Panc1 (cell line): ENCODE measurements around the gene LTN1. TPM values are rescaled to one million over a fixed set of nuclear protein-coding genes. Genes with fewer than 3 reads are reported as not detected.

Experiments
- ATAC-seq: fragments of 200-7000 bp; cut with Tn5 transposase; 2 replicates; pipeline ENCODE4 v1.9.1; 2020; ENCODE audit warnings: mild to moderate bottlenecking, moderate library complexity
- BruUV-seq: library from RNA; stranded (reverse); fragments of 400-500 nt; replicated peaks from 2 replicates; lab custom pipeline; 2021; lab: Mats Ljungman, UMichigan
- CTCF ChIA-PET: fragments of 300-600 bp; sonication (Branson Sonifier 250); formaldehyde crosslinking; loops from one replicate; lab custom pipeline; 2022; ENCODE audit warnings: antibody characterized with exemption; lab: Charles Lee
- POLR2A ChIA-PET: fragments of 300-600 bp; sonication (Branson Sonifier 250); formaldehyde crosslinking; loops from one replicate; lab custom pipeline; 2022; ENCODE audit warnings: antibody characterized with exemption; lab: Charles Lee
- DNase-seq: peaks from one replicate; pipeline ENCODE4 v3.0.0-alpha.2; 2010; ENCODE audit warnings: low read depth, low spot score
- H3K27ac ChIP-seq: 2 replicates; pipeline ENCODE4 v1.5.1; 2011; ENCODE audit warnings: mild to moderate bottlenecking, low read length, inconsistent platforms
- H3K27me3 ChIP-seq: fragments of 200-500 bp; sonication (Bioruptor generic); 2 replicates; pipeline ENCODE4 v1.6.0; 2014; ENCODE audit warnings: low read length, inconsistent platforms; ENCODE audit not compliant: control insufficient read depth, insufficient read depth
- H3K36me3 ChIP-seq: fragments of 200-500 bp; sonication (Bioruptor generic); 2 replicates; pipeline ENCODE4 v1.5.1; 2014; ENCODE audit warnings: inconsistent platforms, mild to moderate bottlenecking, low read length, moderate library complexity; ENCODE audit not compliant: control insufficient read depth, insufficient read depth
- H3K4me1 ChIP-seq: 2 replicates; pipeline ENCODE4 v1.5.1; 2011; ENCODE audit warnings: inconsistent platforms, mild to moderate bottlenecking, low read length, moderate library complexity; ENCODE audit not compliant: control insufficient read depth, insufficient read depth
- H3K4me3 ChIP-seq, 2 experiments: 2 replicates each; pipeline ENCODE4 v1.5.1; 2011 to 2012; ENCODE audit warnings: low read depth in 2 of 2, low read length in 2 of 2, mild to moderate bottlenecking in 2 of 2, inconsistent platforms in 1 of 2, moderate library complexity in 1 of 2
- H3K9me3 ChIP-seq: fragments of 200-500 bp; sonication (Bioruptor generic); 2 replicates; pipeline ENCODE4 v1.5.1; 2014; ENCODE audit warnings: low read depth, mild to moderate bottlenecking, inconsistent platforms, low read length, moderate library complexity; ENCODE audit not compliant: control insufficient read depth, insufficient read depth
- POLR2AphosphoS5 ChIP-seq: IDR thresholded peaks from 2 replicates; pipeline ENCODE4 v1.6.1; 2012; ENCODE audit warnings: mild to moderate bottlenecking, low read depth, low read length, moderate library complexity
- in situ Hi-C: cut with HindIII; loops from 2 replicates; pipeline ENCODE4 v1.10.0; 2016; ENCODE audit warnings: low sequenced_read_pairs, low pct_unique_long_range_greater_than_20kb
- intact Hi-C: fragments of 100-400 bp; cut with micrococcal nuclease; formaldehyde crosslinking; loops from one replicate; pipeline ENCODE4 v1.10.0; 2022; ENCODE audit not compliant: unreplicated experiment
- total RNA-seq: library from RNA; stranded (reverse); gene quantifications from one replicate; pipeline ENCODE4 v1.2.1, GENCODE V29; 2021; ENCODE audit not compliant: unreplicated experiment
- TF ChIP-seq, protein P1 (sequence below), 2 experiments: IDR thresholded peaks; 2 replicates each; pipeline ENCODE4 v1.6.1; 2011 to 2012; ENCODE audit warnings: low read depth in 2 of 2, control low read depth in 1 of 2, low read length in 1 of 2, mild to moderate bottlenecking in 1 of 2, moderate library complexity in 1 of 2; ENCODE audit not compliant: insufficient read depth in 1 of 2

LTN1 gene
- total RNA-seq, 1 experiment from 2014 or later: 19.7 TPM

DNA sequence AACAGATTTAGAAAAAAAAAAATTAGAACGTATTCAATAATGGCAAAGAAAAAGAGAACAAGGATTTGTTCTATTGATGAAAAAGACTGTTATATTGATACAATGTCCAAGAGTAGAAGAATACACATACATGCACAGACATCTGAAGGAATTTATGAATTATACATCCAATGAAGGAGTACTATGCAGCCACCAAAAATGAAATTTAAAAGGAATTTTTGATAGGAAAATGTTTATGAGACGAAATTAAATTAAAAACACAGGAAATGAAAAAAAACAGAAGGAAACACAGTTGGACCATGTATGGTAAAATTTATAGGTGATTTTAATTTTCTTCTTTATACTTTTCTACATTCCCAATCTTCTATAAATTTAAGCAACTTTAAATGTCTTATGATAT is 110.3 kb downstream of the LTN1 start:
- TF ChIP-seq POLR2AphosphoS5: no peak
- TF ChIP-seq, protein P1, sequence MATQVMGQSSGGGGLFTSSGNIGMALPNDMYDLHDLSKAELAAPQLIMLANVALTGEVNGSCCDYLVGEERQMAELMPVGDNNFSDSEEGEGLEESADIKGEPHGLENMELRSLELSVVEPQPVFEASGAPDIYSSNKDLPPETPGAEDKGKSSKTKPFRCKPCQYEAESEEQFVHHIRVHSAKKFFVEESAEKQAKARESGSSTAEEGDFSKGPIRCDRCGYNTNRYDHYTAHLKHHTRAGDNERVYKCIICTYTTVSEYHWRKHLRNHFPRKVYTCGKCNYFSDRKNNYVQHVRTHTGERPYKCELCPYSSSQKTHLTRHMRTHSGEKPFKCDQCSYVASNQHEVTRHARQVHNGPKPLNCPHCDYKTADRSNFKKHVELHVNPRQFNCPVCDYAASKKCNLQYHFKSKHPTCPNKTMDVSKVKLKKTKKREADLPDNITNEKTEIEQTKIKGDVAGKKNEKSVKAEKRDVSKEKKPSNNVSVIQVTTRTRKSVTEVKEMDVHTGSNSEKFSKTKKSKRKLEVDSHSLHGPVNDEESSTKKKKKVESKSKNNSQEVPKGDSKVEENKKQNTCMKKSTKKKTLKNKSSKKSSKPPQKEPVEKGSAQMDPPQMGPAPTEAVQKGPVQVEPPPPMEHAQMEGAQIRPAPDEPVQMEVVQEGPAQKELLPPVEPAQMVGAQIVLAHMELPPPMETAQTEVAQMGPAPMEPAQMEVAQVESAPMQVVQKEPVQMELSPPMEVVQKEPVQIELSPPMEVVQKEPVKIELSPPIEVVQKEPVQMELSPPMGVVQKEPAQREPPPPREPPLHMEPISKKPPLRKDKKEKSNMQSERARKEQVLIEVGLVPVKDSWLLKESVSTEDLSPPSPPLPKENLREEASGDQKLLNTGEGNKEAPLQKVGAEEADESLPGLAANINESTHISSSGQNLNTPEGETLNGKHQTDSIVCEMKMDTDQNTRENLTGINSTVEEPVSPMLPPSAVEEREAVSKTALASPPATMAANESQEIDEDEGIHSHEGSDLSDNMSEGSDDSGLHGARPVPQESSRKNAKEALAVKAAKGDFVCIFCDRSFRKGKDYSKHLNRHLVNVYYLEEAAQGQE (IDR thresholded peaks at IDR 0.05; ENCODE audit: insufficient read depth in 1 of 2, low read depth in 2 of 2, low read length in 1 of 2): no peak
- Histone ChIP-seq H3K36me3 (no peaks in the 10 kb centered on the region), H3K4me3 (no peak overlapping the region), H3K4me1 (peaks cover 4% of the 10 kb centered on the region; the same call in 1 of the 2 replicates), H3K27me3 (no peaks in the 10 kb centered on the region), H3K9me3 (no peaks in the 10 kb centered on the region), H3K27ac (peak overlapping the region; percentile 5; the same call in 1 of the 2 replicates)
- ATAC-seq: no peak
- no TSS peak for BruUV-seq
- ChIA-PET POLR2A (no interaction called here), CTCF (no interaction called here)
- DNase-seq: no peak
- in situ Hi-C loops: no loop called here
- intact Hi-C loops: no loop called here

Other genes with a start within 250 kb of the LTN1 start
- gene RWDD2B, start 26.5 kb upstream of the LTN1 start, total RNA-seq: 10.2 TPM
- 26.6 TPM for gene USP16, start 31.8 kb upstream of the LTN1 start, total RNA-seq
- gene CCT8, start 80.8 kb upstream of the LTN1 start, total RNA-seq: 160 TPM
- 0.31 TPM for gene MAP3K7CL, start 137.8 kb upstream of the LTN1 start, total RNA-seq